HG03066 (cell line): ENCODE results near the gene ATP6V1G3.
A peak's percentile ranks its signal among the peaks of the same experiment; 100 is the strongest.
"Not testable (repeated sequence)": the region's sequence is repeated elsewhere in the genome, so short reads cannot be mapped to it uniquely, and the experiment has no call there.

Source experiments
- ATAC-seq: cut with Tn5 transposase; IDR thresholded peaks from one replicate; pipeline ENCODE4 v1.9.1; 2021; ENCODE audit warnings: low read depth; ENCODE audit not compliant: unreplicated experiment

Gene ATP6V1G3

DNA sequence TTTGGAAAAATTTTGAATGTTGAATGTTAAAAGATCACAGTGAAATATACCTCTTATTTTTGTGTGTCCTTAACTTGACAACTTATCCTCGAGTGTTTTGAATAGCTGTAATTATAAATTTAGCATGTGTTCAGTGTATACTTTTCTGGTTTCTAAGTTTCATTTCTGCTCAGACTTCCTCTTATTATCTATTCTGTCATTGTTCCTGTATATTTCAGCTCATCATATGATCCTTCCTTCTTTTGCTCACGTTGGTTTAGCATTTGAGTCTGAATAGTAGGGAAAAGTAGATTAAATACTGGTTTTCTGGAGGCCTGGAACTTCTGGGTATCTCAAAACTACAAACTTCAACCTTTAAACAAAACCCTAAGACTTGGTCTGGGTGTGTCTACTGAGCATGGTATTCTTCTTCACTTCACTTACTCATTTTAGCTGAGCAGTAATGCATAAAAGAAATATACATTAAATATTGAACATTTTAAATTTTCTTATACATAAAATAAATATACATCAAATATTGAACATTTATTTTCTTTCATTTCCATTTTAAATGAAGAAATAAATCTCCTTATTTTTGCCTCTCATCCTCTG lies 3.3 kb upstream of the ATP6V1G3 start:
- ATAC-seq: peak; percentile 91

- ATAC-seq: no peak
Measured at GRCh38 chr1:198542632-198543031, 2.2 kb upstream of the ATP6V1G3 start.

DNA sequence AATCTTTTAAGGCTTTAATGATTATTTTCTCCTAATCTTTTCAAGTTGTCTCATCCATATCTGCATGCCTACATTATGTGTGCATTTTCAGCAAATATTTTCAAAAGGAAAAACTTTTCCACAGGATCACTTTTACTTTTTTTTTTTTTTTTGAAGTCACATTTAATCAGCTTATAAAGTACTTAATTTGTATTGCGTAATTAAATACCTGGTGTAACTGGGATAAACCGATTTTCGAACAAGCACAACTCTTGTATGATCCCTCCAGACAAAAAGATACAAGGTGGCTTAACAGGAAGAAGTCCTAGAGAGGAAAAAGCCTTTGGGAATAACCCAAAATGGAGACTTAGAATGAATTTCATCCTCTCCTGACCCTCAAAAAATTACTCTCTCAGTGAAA lies 1.3 kb upstream of the ATP6V1G3 start:
- ATAC-seq: no peak

GRCh38 chr1:198538579-198539364 lies 1.7 kb downstream of the ATP6V1G3 start:
- no peak for ATAC-seq

DNA sequence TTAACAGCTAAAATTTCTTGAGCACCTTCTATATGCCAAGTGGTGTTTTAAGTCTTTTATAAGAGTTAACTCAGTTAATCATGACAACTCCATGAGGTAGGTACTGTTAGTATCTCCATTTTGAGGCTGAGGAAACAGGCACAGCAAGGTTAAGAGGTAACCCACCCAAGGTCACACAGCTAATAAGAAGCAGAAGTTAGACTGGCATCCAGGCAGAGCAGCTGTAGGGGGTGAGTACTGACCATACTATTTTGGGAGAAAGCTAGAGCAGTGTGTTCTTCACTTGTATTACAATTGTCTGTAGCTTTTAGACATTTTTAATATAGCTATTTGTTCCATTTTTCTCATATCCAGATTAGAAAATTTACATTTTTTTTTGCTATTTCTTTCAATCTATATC lies 4.8 kb downstream of the ATP6V1G3 start:
- no peak for ATAC-seq

- ATAC-seq: no peak
Measured at GRCh38 chr1:198534548-198535418, 5.7 kb downstream of the ATP6V1G3 start.

DNA sequence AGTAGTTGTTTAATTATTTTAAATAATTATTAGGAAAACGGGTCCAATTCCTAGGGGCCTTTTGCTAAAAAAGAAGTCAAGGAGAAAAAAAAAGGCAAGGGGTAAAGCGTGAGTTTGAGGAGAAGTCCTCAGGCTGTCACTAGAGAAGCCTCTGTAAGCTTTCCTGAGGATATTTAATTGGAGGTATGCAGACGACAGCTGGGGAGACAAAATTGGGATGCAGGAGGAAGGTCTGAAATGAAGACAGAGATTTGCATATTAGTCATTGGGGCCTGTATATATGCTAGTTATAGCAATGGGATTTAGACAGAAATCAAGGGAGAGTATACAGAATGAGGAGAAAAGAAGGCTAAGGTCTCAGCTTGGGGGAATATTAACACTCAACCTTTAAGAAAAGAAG lies 8.6 kb downstream of the ATP6V1G3 start:
- no peak for ATAC-seq

- ATAC-seq: no peak
Measured at GRCh38 chr1:198530953-198531352, 9.5 kb downstream of the ATP6V1G3 start.

DNA sequence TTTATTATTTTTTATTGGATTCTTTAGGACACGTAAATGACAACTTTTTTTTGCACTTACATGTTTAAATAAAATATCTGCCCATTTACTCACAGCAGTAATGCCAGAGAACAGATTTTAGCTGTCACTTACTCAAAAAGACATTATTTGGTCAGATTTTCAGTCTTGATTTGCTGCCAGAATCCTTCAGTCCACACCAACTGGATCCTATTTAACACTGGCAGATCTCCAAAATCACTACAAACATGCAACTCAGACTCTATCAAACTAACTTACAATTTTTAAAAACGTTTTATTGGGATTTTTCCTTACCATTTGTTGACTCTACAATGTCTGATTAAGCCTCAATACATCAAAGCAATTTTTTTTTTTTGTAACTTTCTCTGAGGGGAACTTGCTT lies 11.1 kb downstream of the ATP6V1G3 start:
- no peak for ATAC-seq

DNA sequence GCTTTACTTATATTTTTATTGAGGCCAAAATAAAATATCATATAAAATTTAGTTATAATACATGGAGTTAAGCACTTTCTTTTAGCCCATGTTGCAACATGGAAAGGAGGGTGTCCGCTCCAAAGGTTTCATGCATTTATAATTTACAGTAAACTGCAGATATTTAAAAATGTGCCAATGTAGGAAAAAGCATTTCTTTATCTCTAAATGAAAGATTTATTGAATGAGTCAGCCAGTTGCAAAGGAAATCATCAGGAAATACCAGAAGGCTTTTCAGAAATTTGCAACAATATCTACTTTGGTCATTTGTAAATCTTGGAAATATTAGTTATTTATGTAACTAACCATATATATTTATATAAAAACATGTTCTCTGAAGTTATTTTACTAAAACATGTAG lies 12.1 kb downstream of the ATP6V1G3 start:
- no peak for ATAC-seq

GRCh38 chr1:198524556-198524955 lies 15.9 kb downstream of the ATP6V1G3 start:
- ATAC-seq: no peak

DNA sequence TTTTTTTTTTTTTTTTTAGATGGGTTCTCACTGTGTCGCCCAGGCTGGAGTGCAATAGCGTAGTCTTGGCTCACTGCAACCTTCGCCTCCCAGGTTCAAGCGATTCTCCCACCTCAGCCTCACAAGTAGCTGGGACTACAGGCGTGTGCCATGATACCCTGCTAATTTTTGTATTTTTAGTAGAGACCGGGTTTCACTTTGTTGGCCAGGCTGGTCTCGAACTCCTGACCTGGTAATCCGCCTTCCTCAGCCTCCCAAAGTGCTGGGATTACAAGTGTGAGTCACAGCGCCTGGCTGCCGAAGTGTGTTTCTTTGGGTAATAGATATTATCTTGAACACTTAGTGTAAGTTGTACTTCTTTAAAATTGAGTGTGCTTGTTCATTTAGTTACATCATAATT lies 16.4 kb downstream of the ATP6V1G3 start:
- not testable (repeated sequence) for ATAC-seq

GRCh38 chr1:198523182-198523950 lies 17.1 kb downstream of the ATP6V1G3 start:
- ATAC-seq: no peak

GRCh38 chr1:198520524-198521254 lies 19.8 kb downstream of the ATP6V1G3 start:
- ATAC-seq: peak; percentile 97

- ATAC-seq: no peak
Measured at GRCh38 chr1:198519639-198520501, 20.6 kb downstream of the ATP6V1G3 start.

DNA sequence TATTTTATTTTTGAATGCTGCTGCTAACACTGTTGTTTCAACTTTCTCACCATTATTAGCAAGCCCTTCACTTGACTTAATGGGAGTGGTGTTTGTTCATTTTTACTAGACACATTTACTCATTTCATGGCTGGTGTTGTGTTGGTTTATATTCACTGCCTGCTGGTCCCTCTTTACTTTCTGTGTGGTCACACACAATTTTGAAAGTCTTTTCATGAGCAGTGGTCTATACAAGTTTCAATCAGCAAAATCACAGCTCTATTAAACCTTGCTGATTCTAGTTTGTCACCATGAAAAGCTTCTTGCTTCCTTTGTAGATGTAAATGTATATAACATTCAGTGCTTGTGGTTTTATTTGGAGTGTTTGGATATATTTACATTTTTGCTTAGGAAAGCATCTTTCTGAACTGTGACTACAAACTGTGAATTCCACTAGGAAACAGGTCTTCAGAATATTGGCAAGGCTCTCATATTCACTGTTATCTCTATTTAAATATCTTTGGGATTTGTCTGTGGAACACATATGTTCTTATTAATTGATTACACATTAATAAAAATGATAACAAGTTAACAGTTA lies 22.8 kb downstream of the ATP6V1G3 start:
- ATAC-seq: no peak

- no peak for ATAC-seq
Measured at GRCh38 chr1:198500096-198500495, 40.4 kb downstream of the ATP6V1G3 start.

DNA sequence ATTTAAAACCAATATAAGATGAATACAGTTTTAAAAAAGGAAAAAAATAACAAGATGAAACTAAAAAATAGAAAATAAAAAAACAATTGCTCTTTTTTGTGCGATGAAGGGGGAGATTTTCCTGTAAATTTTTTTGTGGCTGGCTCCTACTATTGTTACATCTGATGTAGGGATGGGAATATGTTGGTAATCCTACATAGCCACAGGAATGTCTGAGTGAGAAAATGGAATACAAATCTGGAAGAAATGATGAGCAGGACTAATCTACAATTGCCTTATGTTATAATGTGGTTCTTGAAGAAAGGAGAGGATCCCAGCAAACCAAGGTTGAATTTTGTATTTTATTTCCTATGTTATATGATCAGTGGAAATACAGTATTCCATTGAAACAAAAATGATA lies 40.9 kb downstream of the ATP6V1G3 start:
- no peak for ATAC-seq

- ATAC-seq: no peak
Measured at GRCh38 chr1:198498881-198499280, 41.6 kb downstream of the ATP6V1G3 start.
